Cardiac muscle cell (in vitro differentiated cells and primary cell): Measurements from ENCODE around the gene TUBB. TPM values are rescaled to one million over a fixed set of nuclear protein-coding genes. Genes with fewer than 3 reads are reported as not detected.

Experiments used
- DNase-seq, 2 donors: peaks; one replicate each; pipeline versions ENCODE4 v3.0.0 to v3.0.0-alpha.2; 2010 to 2017; ENCODE audit warnings: low read depth in 1 of 2, low spot score in 1 of 2
- H3K27ac ChIP-seq: fragments of 200-600 bp; sonication (generic); 2 replicates; pipeline ENCODE4 v1.5.1; 2016
- H3K27me3 ChIP-seq: fragments of 200-600 bp; sonication (generic); 2 replicates; pipeline ENCODE4 v1.6.0; 2016; ENCODE audit warnings: control low read depth
- H3K36me3 ChIP-seq: fragments of 200-600 bp; sonication (generic); 2 replicates; pipeline ENCODE4 v1.5.1; 2016; ENCODE audit warnings: control low read depth
- H3K4me1 ChIP-seq: fragments of 200-600 bp; sonication (generic); 2 replicates; pipeline ENCODE4 v1.8.1; 2017; ENCODE audit warnings: low read depth, mild to moderate bottlenecking, mixed run types
- H3K4me3 ChIP-seq: fragments of 200-600 bp; sonication (generic); 2 replicates; pipeline ENCODE4 v1.5.1; 2016; ENCODE audit warnings: mild to moderate bottlenecking
- H3K9me3 ChIP-seq: fragments of 200-600 bp; sonication (generic); 2 replicates; pipeline ENCODE4 v1.5.1; 2017; ENCODE audit warnings: low read depth, mild to moderate bottlenecking, control low read depth
- polyA plus RNA-seq: library from polyadenylated mRNA; unstranded; fragments of >200 nt; fragmentation: Nextera tagmentation; extraction: Ambion mirVana; gene quantifications from 2 replicates; pipeline ENCODE4 v1.2.1, GENCODE V29; 2016
- total RNA-seq: library from RNA; depleted of rRNA; stranded (reverse); fragments of >200 nt; gene quantifications from 2 replicates; pipeline ENCODE4 v1.2.3, GENCODE V29; 2016
- TF ChIP-seq, protein P1 (sequence below): IDR thresholded peaks from 2 replicates; pipeline ENCODE4 v1.5.1; 2012; ENCODE audit warnings: low read depth, mild to moderate bottlenecking, low read length

Gene TUBB
- total and polyA plus RNA-seq, 2 experiments from 2014 or later = 675 to 827 TPM

DNA sequence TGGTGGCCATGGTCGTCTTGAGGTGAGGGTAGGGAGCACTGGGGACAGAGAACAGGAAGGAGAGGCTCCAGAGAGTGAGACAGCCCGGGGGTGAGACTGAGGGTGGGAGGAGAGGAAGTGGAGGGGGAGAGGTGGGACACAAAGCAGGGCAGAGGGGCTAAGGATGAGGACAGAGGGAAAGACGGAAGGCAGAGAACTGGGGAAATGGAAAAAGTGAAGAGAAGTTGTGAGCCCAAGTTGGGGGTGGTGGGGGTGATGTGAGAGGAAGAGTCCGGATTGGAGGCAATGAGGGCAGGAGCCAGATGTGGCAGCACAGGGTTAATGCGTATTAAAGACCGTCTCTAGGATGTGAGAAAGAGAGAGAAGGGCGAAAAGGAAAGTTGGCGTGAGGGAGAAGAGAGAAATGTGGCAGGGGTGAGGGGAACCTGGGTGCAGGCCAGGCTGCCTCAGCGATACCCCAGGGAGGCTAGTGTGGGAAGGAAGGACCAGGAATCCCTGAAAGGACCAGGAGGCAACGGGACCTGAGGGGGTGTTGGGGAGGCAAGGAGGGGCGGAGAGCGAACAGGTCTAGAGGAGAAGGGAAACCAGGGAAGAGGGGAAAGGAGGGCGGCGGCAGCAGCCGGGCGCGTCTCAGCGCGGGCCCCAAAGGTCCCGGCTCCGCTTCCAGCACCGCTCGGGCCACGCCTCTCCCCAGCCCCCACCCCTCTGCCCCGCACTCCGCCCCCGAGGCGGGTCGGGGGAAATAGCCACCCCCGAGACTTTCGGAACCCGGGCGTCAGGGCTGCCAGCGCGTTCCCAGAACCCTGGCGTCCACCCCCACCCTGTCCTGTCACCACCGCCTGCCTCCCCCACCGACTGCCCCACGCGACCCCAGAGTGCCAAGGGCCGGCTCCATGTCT, 33.9 kb upstream of the TUBB start, which contains the start of gene PPP1R18:
Gene PPP1R18, minus strand, starts transcription at position 637 of the 899 bp plus-strand sequence. Its CDS starts 627 bp downstream, at position 10.
- Histone ChIP-seq H3K27me3 (no peaks in the 10 kb centered on the region), H3K36me3 (no peaks in the 10 kb centered on the region), H3K9me3 (no peaks in the 10 kb centered on the region), H3K27ac (peak within 1 kb of the TSS; percentile 67), H3K4me3 (peak within 1 kb of the TSS; percentile 63), H3K4me1 (peaks cover 63% of the 10 kb centered on the region)
- TF ChIP-seq, protein P1, sequence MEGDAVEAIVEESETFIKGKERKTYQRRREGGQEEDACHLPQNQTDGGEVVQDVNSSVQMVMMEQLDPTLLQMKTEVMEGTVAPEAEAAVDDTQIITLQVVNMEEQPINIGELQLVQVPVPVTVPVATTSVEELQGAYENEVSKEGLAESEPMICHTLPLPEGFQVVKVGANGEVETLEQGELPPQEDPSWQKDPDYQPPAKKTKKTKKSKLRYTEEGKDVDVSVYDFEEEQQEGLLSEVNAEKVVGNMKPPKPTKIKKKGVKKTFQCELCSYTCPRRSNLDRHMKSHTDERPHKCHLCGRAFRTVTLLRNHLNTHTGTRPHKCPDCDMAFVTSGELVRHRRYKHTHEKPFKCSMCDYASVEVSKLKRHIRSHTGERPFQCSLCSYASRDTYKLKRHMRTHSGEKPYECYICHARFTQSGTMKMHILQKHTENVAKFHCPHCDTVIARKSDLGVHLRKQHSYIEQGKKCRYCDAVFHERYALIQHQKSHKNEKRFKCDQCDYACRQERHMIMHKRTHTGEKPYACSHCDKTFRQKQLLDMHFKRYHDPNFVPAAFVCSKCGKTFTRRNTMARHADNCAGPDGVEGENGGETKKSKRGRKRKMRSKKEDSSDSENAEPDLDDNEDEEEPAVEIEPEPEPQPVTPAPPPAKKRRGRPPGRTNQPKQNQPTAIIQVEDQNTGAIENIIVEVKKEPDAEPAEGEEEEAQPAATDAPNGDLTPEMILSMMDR = no peak
- peak; percentile 73 to 76 for DNase-seq

DNA sequence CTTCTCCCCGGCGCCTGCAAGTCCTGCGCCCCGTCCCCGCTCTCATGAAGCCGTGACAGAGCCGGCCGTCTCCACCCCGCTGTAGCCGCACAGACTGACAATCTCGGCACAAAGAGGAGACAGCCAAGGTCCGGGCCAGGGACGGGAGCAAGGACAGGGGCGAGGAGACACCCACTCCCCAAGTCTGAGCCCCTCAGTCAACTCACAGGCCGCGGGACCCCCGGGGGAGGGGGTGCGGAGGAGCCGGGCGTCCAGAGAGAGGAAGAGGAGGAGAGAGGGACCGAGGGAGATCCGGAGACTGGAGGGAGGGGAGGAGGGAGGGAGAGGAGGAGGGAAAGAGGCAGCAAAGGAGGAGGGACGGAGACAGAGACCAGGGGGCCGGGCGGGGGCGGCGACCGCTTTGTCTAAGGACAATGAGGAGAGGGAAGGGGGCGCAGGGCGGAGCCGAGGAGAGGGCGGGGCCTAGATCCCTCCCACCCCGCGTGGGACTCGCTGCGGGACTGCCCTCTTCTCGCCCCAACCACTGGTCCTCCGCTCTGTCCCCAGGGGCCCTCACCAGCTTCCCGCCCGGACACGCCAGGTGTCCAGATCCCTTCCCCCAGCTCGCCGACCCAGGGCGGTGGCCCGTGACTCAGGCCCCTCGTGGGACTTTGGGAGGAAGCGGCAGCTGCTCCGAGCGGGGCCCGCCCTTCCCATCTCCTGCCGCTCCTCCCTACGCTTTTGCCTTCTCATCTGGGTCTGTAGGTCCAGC, 33.1 kb upstream of the TUBB start:
- Histone ChIP-seq H3K36me3 (no peaks in the 10 kb centered on the region), H3K4me3 (peak overlapping the region; percentile 63), H3K4me1 (peaks cover 59% of the 10 kb centered on the region), H3K27me3 (no peaks in the 10 kb centered on the region), H3K9me3 (no peaks in the 10 kb centered on the region), H3K27ac (peak overlapping the region; percentile 67)
- TF ChIP-seq, protein P1 = no peak
- DNase-seq = peak; percentile 87 to 98

DNA sequence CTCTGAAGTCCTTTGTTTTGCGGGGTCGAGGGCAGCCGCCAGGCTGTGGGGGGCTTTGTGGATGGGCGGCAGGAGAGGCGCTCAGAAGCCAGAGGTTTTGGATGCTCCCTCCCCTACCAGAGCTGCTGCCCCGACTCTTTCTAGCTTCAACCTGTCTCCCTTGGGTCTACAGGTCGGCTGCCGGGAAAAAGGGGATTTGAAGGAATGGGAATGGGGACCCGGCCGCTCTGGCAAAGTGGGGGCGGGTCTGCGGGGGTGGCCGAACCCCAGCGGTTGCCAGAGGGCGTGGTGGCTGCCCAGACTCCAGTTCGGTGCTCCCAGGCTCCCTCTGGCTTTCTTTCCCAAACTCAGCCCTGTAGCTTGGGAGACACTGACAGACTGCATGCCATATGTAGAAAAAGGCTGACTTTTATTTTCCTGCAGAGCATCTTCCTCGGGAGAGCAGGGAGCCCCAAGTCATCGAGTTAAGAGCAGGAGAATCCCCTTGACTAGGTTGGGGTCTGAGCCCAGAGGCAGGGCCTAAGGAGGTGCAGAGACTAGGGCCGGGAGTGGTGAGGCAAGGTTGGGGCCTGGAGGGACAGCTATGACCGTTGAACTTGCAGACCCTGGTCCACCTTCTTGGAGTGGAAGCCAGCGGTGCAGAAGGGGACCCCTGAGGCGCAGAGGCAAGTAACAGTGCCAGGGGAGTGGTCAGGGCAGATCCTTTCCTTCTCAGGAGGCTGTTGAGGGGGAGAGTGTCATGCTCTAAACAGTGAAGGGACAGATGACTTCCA, 32.3 kb upstream of the TUBB start:
- peak in 1 of 2 donors; percentile 49 for DNase-seq
- H3K36me3 ChIP-seq = no peaks in the 10 kb centered on the region
- peaks cover 52% of the 10 kb centered on the region for H3K4me1 ChIP-seq

DNA sequence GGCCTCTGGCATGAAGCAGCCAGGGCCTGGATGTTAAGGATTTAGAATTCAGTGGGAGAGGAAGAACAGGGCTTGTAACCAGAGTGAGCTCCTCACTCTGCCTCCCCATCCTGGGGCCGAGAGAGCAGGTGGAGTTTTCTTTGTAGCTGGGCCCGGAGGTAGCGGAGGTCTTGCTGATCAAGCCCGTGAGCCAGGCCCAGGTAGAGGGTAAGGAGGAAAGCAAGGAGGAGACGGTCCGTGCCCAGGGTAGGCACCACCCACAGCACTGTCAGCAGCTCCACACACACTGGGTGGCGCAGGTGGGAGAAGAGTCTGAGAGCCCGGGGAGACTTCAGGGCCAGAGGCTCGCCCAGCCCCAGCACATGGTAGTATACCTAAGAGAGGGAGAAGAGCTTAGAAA, 31.6 kb upstream of the TUBB start:
- no peaks in the 10 kb centered on the region for H3K9me3 ChIP-seq
- no peak overlapping the region for H3K4me3 ChIP-seq
- no peak for DNase-seq
- peaks cover 44% of the 10 kb centered on the region for H3K4me1 ChIP-seq
- no peak overlapping the region for H3K27ac ChIP-seq
- TF ChIP-seq, protein P1 = no peak
- H3K36me3 ChIP-seq = no peaks in the 10 kb centered on the region
- H3K27me3 ChIP-seq = no peaks in the 10 kb centered on the region

More for the DNA sequence above, 32.3 kb upstream of the TUBB start:
- Histone ChIP-seq H3K27ac (peak overlapping the region; percentile 10), H3K27me3 (no peaks in the 10 kb centered on the region), H3K4me3 (peak overlapping the region; percentile 63), H3K9me3 (no peaks in the 10 kb centered on the region)
- TF ChIP-seq, protein P1 = peak; percentile 26
